Panc1 (cell line): ENCODE measurements around the gene MRPS9. TPM values are rescaled to one million over a fixed set of nuclear protein-coding genes. Genes with fewer than 3 reads are reported as not detected.

Experiments
- ATAC-seq: fragments of 200-7000 bp; cut with Tn5 transposase; 2 replicates; pipeline ENCODE4 v1.9.1; 2020; ENCODE audit warnings: mild to moderate bottlenecking, moderate library complexity
- BruUV-seq: library from RNA; stranded (reverse); fragments of 400-500 nt; replicated peaks from 2 replicates; lab custom pipeline; 2021; lab: Mats Ljungman, UMichigan
- CTCF ChIA-PET: fragments of 300-600 bp; sonication (Branson Sonifier 250); formaldehyde crosslinking; loops from one replicate; lab custom pipeline; 2022; ENCODE audit warnings: antibody characterized with exemption; lab: Charles Lee
- POLR2A ChIA-PET: fragments of 300-600 bp; sonication (Branson Sonifier 250); formaldehyde crosslinking; loops from one replicate; lab custom pipeline; 2022; ENCODE audit warnings: antibody characterized with exemption; lab: Charles Lee
- DNase-seq: peaks from one replicate; pipeline ENCODE4 v3.0.0-alpha.2; 2010; ENCODE audit warnings: low read depth, low spot score
- H3K27ac ChIP-seq: 2 replicates; pipeline ENCODE4 v1.5.1; 2011; ENCODE audit warnings: mild to moderate bottlenecking, low read length, inconsistent platforms
- H3K27me3 ChIP-seq: fragments of 200-500 bp; sonication (Bioruptor generic); 2 replicates; pipeline ENCODE4 v1.6.0; 2014; ENCODE audit warnings: low read length, inconsistent platforms; ENCODE audit not compliant: control insufficient read depth, insufficient read depth
- H3K36me3 ChIP-seq: fragments of 200-500 bp; sonication (Bioruptor generic); 2 replicates; pipeline ENCODE4 v1.5.1; 2014; ENCODE audit warnings: inconsistent platforms, mild to moderate bottlenecking, low read length, moderate library complexity; ENCODE audit not compliant: control insufficient read depth, insufficient read depth
- H3K4me1 ChIP-seq: 2 replicates; pipeline ENCODE4 v1.5.1; 2011; ENCODE audit warnings: inconsistent platforms, mild to moderate bottlenecking, low read length, moderate library complexity; ENCODE audit not compliant: control insufficient read depth, insufficient read depth
- H3K4me3 ChIP-seq, 2 experiments: 2 replicates each; pipeline ENCODE4 v1.5.1; 2011 to 2012; ENCODE audit warnings: low read depth in 2 of 2, low read length in 2 of 2, mild to moderate bottlenecking in 2 of 2, inconsistent platforms in 1 of 2, moderate library complexity in 1 of 2
- H3K9me3 ChIP-seq: fragments of 200-500 bp; sonication (Bioruptor generic); 2 replicates; pipeline ENCODE4 v1.5.1; 2014; ENCODE audit warnings: low read depth, mild to moderate bottlenecking, inconsistent platforms, low read length, moderate library complexity; ENCODE audit not compliant: control insufficient read depth, insufficient read depth
- POLR2AphosphoS5 ChIP-seq: IDR thresholded peaks from 2 replicates; pipeline ENCODE4 v1.6.1; 2012; ENCODE audit warnings: mild to moderate bottlenecking, low read depth, low read length, moderate library complexity
- SIN3A ChIP-seq: IDR thresholded peaks from 2 replicates; pipeline ENCODE4 v1.6.1; 2012; ENCODE audit warnings: low read depth, mild to moderate bottlenecking, low read length, moderate library complexity, borderline replicate concordance; ENCODE audit not compliant: insufficient read depth
- TCF7L2 ChIP-seq: IDR thresholded peaks from 2 replicates; pipeline ENCODE4 v1.6.1; 2011; ENCODE audit warnings: mild to moderate bottlenecking, low read depth, low read length, inconsistent platforms
- in situ Hi-C: cut with HindIII; loops from 2 replicates; pipeline ENCODE4 v1.10.0; 2016; ENCODE audit warnings: low sequenced_read_pairs, low pct_unique_long_range_greater_than_20kb
- intact Hi-C: fragments of 100-400 bp; cut with micrococcal nuclease; formaldehyde crosslinking; loops from one replicate; pipeline ENCODE4 v1.10.0; 2022; ENCODE audit not compliant: unreplicated experiment
- total RNA-seq: library from RNA; stranded (reverse); gene quantifications from one replicate; pipeline ENCODE4 v1.2.1, GENCODE V29; 2021; ENCODE audit not compliant: unreplicated experiment
- TF ChIP-seq, protein P1 (sequence below), 2 experiments: IDR thresholded peaks; 2 replicates each; pipeline ENCODE4 v1.6.1; 2011 to 2012; ENCODE audit warnings: low read depth in 2 of 2, control low read depth in 1 of 2, low read length in 1 of 2, mild to moderate bottlenecking in 1 of 2, moderate library complexity in 1 of 2; ENCODE audit not compliant: insufficient read depth in 1 of 2
- TF ChIP-seq, protein P2 (sequence below): fragments of 450-650 bp; IDR thresholded peaks from 2 replicates; pipeline ENCODE4 v1.5.1; 2017; ENCODE audit warnings: mild to moderate bottlenecking

The MRPS9 gene
- total RNA-seq, 1 experiment from 2014 or later, result 27.4 TPM

DNA sequence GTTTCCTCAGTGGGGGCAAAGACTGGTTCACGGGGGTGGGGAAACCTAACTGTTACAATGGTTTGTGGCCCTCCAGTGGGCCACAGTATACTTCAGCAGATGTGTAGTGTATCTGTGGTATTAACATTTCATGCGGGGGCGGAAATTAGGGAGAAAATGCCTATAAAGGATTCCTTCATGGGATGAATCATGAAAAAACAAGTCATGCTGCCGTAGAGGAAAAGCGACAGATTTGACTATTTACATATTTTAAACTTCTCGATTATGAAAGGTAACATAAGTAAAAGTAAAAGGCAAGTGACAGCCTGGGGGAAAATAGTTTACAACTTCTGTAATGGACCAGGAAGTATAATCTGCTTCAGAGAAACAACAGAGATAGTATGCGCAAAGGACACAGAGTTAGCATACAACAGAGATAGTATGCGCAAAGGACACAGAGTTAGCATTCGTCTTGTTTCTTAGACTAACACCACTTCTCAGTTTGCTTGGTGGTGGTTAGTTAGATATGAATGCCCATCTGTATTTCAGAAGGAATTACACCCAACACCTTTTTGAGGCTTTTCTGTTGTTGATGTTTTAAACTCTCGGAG is 41.1 kb downstream of the MRPS9 start:
- Histone ChIP-seq H3K27ac (no peak overlapping the region), H3K9me3 (no peaks in the 10 kb centered on the region), H3K27me3 (no peaks in the 10 kb centered on the region), H3K4me1 (no peaks in the 10 kb centered on the region), H3K4me3 (no peak overlapping the region), H3K36me3 (no peaks in the 10 kb centered on the region)
- ChIA-PET POLR2A (no interaction called here), CTCF (no interaction called here)
- TF ChIP-seq TCF7L2, result no peak
- TF ChIP-seq, protein P1, sequence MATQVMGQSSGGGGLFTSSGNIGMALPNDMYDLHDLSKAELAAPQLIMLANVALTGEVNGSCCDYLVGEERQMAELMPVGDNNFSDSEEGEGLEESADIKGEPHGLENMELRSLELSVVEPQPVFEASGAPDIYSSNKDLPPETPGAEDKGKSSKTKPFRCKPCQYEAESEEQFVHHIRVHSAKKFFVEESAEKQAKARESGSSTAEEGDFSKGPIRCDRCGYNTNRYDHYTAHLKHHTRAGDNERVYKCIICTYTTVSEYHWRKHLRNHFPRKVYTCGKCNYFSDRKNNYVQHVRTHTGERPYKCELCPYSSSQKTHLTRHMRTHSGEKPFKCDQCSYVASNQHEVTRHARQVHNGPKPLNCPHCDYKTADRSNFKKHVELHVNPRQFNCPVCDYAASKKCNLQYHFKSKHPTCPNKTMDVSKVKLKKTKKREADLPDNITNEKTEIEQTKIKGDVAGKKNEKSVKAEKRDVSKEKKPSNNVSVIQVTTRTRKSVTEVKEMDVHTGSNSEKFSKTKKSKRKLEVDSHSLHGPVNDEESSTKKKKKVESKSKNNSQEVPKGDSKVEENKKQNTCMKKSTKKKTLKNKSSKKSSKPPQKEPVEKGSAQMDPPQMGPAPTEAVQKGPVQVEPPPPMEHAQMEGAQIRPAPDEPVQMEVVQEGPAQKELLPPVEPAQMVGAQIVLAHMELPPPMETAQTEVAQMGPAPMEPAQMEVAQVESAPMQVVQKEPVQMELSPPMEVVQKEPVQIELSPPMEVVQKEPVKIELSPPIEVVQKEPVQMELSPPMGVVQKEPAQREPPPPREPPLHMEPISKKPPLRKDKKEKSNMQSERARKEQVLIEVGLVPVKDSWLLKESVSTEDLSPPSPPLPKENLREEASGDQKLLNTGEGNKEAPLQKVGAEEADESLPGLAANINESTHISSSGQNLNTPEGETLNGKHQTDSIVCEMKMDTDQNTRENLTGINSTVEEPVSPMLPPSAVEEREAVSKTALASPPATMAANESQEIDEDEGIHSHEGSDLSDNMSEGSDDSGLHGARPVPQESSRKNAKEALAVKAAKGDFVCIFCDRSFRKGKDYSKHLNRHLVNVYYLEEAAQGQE (IDR thresholded peaks at IDR 0.05; ENCODE audit: insufficient read depth in 1 of 2, low read depth in 2 of 2, low read length in 1 of 2), result no peak
- no peak for TF ChIP-seq POLR2AphosphoS5
- no peak for TF ChIP-seq SIN3A
- TF ChIP-seq, protein P2, sequence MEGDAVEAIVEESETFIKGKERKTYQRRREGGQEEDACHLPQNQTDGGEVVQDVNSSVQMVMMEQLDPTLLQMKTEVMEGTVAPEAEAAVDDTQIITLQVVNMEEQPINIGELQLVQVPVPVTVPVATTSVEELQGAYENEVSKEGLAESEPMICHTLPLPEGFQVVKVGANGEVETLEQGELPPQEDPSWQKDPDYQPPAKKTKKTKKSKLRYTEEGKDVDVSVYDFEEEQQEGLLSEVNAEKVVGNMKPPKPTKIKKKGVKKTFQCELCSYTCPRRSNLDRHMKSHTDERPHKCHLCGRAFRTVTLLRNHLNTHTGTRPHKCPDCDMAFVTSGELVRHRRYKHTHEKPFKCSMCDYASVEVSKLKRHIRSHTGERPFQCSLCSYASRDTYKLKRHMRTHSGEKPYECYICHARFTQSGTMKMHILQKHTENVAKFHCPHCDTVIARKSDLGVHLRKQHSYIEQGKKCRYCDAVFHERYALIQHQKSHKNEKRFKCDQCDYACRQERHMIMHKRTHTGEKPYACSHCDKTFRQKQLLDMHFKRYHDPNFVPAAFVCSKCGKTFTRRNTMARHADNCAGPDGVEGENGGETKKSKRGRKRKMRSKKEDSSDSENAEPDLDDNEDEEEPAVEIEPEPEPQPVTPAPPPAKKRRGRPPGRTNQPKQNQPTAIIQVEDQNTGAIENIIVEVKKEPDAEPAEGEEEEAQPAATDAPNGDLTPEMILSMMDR, result no peak
- intact Hi-C loops, result no loop called here
- no TSS peak for BruUV-seq
- no peak for ATAC-seq
- DNase-seq, result no peak
- in situ Hi-C loops, result no loop called here

DNA sequence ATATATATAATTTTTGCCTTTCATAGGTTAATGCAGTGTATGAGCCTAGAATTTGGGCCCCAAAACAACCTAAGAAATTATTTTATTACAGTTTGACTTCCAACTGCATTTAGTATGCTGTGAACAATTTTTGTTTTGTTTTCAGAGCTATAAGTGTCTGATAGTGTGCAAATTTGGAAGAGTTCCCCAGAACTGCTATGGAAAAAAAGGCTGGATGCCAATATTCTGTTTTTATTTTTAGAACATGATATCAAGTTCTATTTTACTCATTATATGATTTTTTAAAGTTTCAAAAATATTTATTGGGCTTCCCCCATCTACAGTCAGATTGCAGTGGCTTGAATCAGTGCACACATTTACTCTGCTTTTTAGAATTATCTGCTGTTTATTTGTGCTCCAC is 42.6 kb downstream of the MRPS9 start:
- Histone ChIP-seq H3K27me3 (no peaks in the 10 kb centered on the region), H3K4me1 (no peaks in the 10 kb centered on the region), H3K27ac (no peak overlapping the region), H3K4me3 (no peak overlapping the region), H3K9me3 (no peaks in the 10 kb centered on the region), H3K36me3 (no peaks in the 10 kb centered on the region)
- in situ Hi-C loops (no loop called here), intact Hi-C loops (no loop called here)
- no peak for ATAC-seq
- TF ChIP-seq, protein P1 (IDR thresholded peaks at IDR 0.05; ENCODE audit: insufficient read depth in 1 of 2, low read depth in 2 of 2, low read length in 1 of 2), result no peak
- DNase-seq, result no peak
- ChIA-PET CTCF (no interaction called here), POLR2A (no interaction called here)
- BruUV-seq, result no TSS peak
